Measurements from ENCODE around the gene SMIM17. TPM values are rescaled to one million over a fixed set of nuclear protein-coding genes. Genes with fewer than 3 reads are reported as not detected.

SMIM17 gene
- total and polyA plus RNA-seq, 2 experiments from 2014 or later = 0.63 TPM; not detected in 1

DNA sequence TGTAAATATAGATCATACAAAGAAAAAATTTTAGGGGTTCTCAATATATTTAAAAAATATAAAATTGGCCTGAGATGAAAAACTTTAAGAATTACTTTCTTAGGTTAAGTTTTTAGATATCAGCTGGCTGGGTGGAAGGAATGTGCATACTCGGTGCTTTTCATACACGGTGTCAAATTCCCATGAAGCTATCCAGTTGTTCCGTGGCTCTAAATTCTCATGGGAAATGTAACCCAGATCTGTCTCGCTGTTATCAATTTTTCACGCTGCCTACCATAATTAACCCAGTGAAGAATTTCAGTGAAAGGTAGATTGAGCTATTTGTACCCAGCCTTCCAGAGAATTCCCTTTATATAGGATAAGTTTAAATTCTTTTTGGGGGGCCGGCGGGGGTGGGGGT lies 40.2 kb downstream of the SMIM17 start (continued):
- TF ChIP-seq ZNF462 (CRISPR knock-in tag; IDR thresholded peaks at IDR 0.05) = no peak
- TF ChIP-seq EZH2 (IDR thresholded peaks at IDR 0.05; ENCODE audit: low read depth, unreplicated experiment) = no peak
- TF ChIP-seq EZH2phosphoT487 (IDR thresholded peaks at IDR 0.05; ENCODE audit: unreplicated experiment) = no peak

DNA sequence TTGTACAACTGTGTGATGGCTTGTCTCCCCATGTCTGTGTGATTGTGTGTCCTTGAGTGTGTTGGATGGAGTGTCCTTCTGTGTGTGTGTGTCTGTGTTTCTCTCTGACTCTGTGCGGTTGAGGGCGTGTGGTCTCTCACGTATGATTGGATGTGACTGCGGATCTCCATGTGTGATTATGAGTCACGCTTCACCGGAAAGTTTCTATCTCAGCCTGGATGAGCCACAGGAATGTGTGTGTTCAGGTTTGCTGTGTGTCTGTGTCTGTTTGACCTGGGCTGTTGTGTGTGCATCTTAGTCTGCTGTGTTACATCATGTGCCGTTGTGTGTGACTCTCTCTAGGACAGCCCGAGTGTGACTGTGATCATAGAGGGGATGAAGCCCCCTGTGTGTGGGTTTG lies 44.1 kb downstream of the SMIM17 start:
- Histone ChIP-seq H3K27ac (ENCODE audit: low read depth) (no peak overlapping the region), H3K4me1 (ENCODE audit: insufficient read depth) (no peaks in the 10 kb centered on the region), H3K4me2 (no peak overlapping the region), H3K9me2 (ENCODE audit: insufficient read depth) (no peaks in the 10 kb centered on the region), H3K4me3 (no peak overlapping the region), H3K79me2 (replicated peaks; ENCODE audit: insufficient read depth) (no peaks in the 10 kb centered on the region), H3K27me3 (ENCODE audit: insufficient read depth) (no peaks in the 10 kb centered on the region), H2AFZ (no peak overlapping the region), H3F3A (replicated peaks; ENCODE audit: low read depth) (no peaks in the 10 kb centered on the region), H4K20me1 (replicated peaks; ENCODE audit: insufficient read depth) (no peaks in the 10 kb centered on the region), H3K36me3 (ENCODE audit: insufficient read depth) (0 out of 2 replicates have a peak, but pooled peaks cover 4% of the 10 kb centered on the region)
- DNase-seq (ENCODE audit: low spot score) (no peak), ATAC-seq (no peak)
- Mint-ChIP-seq H3K27ac (no peak overlapping the region), H3K9me3 (peaks cover 68% of the 10 kb centered on the region), H3K4me3 (no peak overlapping the region), H3K4me1 (no peaks in the 10 kb centered on the region), H3K27me3 (ENCODE audit: insufficient read depth, low read depth, poor library complexity) (peaks cover 2% of the 10 kb centered on the region), H3K36me3 (ENCODE audit: low read depth) (peaks cover 17% of the 10 kb centered on the region)
- TF ChIP-seq EZH2 (IDR thresholded peaks at IDR 0.05; ENCODE audit: low read depth, unreplicated experiment) = no peak
- TF ChIP-seq CREB1 (CRISPR knock-in tag; IDR thresholded peaks at IDR 0.05; ENCODE audit: low read depth) = no peak

DNA sequence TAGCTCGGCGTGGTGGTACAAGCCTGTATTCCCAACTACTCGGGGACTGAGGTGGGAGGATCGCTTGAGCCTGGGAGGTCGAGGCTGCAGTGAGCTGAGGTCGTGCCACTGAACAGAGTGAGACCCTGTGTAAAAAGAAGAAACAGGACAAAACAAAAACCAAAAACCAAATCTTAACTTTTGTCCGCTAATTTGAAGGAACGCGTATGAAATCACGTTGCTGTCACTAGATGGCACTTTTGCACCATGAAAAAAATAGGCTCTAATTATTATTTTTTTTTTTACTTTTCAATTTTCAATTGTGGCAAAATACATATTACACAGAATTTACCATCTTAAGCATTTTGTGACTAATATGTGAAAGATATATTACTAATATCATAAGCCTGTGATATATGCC lies 46.2 kb downstream of the SMIM17 start:
- Mint-ChIP-seq H3K27me3 (ENCODE audit: insufficient read depth, low read depth, poor library complexity) (peaks cover 4% of the 10 kb centered on the region), H3K27ac (no peak overlapping the region), H3K36me3 (ENCODE audit: low read depth) (peaks cover 30% of the 10 kb centered on the region), H3K4me1 (no peaks in the 10 kb centered on the region), H3K4me3 (no peak overlapping the region), H3K9me3 (peaks cover 50% of the 10 kb centered on the region)
- H3K4me1 ChIP-seq (ENCODE audit: insufficient read depth) = no peaks in the 10 kb centered on the region
- no peaks in the 10 kb centered on the region for H3K27me3 ChIP-seq (ENCODE audit: insufficient read depth)
- no peak overlapping the region for H3K27ac ChIP-seq (ENCODE audit: low read depth)
- H3K4me3 ChIP-seq = no peak overlapping the region
- ATAC-seq (no peak), DNase-seq (ENCODE audit: low spot score) (no peak)
- no peak overlapping the region for H2AFZ ChIP-seq
- H3K9me2 ChIP-seq (ENCODE audit: insufficient read depth) = no peaks in the 10 kb centered on the region
- TF ChIP-seq, protein P1, sequence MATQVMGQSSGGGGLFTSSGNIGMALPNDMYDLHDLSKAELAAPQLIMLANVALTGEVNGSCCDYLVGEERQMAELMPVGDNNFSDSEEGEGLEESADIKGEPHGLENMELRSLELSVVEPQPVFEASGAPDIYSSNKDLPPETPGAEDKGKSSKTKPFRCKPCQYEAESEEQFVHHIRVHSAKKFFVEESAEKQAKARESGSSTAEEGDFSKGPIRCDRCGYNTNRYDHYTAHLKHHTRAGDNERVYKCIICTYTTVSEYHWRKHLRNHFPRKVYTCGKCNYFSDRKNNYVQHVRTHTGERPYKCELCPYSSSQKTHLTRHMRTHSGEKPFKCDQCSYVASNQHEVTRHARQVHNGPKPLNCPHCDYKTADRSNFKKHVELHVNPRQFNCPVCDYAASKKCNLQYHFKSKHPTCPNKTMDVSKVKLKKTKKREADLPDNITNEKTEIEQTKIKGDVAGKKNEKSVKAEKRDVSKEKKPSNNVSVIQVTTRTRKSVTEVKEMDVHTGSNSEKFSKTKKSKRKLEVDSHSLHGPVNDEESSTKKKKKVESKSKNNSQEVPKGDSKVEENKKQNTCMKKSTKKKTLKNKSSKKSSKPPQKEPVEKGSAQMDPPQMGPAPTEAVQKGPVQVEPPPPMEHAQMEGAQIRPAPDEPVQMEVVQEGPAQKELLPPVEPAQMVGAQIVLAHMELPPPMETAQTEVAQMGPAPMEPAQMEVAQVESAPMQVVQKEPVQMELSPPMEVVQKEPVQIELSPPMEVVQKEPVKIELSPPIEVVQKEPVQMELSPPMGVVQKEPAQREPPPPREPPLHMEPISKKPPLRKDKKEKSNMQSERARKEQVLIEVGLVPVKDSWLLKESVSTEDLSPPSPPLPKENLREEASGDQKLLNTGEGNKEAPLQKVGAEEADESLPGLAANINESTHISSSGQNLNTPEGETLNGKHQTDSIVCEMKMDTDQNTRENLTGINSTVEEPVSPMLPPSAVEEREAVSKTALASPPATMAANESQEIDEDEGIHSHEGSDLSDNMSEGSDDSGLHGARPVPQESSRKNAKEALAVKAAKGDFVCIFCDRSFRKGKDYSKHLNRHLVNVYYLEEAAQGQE (IDR thresholded peaks at IDR 0.05; ENCODE audit: unreplicated experiment) = no peak
- TF ChIP-seq CTCF (conservative IDR thresholded peaks at IDR 0.05; ENCODE audit: low read depth in 2 of 2) = peak; percentile 2 to 26; a peak in 1 of 4 replicates
- no peaks in the 10 kb centered on the region for H3K79me2 ChIP-seq (replicated peaks; ENCODE audit: insufficient read depth)
- H3K36me3 ChIP-seq (ENCODE audit: insufficient read depth) = 0 out of 2 replicates have a peak, but pooled peaks cover 4% of the 10 kb centered on the region
- H3K4me2 ChIP-seq = no peak overlapping the region
- H3F3A ChIP-seq (replicated peaks; ENCODE audit: low read depth) = no peaks in the 10 kb centered on the region
- H4K20me1 ChIP-seq (replicated peaks; ENCODE audit: insufficient read depth) = no peaks in the 10 kb centered on the region

Data from GM23338 (cell line).